ENCODE results near the gene POMGNT2.
"Not testable (repeated sequence)": the region's sequence is repeated elsewhere in the genome, so short reads cannot be mapped to it uniquely, and the experiment has no call there.

Gene POMGNT2

GRCh38 chr3:43074482-43074881 is 31.4 kb downstream of the POMGNT2 start:
- Histone ChIP-seq H3K9me3 (ENCODE audit: severe bottlenecking) (no peaks in the 10 kb centered on the region), H3K27ac (no peak overlapping the region), H3K27me3 (ENCODE audit: insufficient read depth, low read depth, severe bottlenecking) (no peaks in the 10 kb centered on the region), H3K36me3 (peaks cover 5% of the 10 kb centered on the region), H3K4me3 (ENCODE audit: low read depth, low read length) (no peak overlapping the region)
- DNase-seq = no peak
- TF ChIP-seq, protein P1, sequence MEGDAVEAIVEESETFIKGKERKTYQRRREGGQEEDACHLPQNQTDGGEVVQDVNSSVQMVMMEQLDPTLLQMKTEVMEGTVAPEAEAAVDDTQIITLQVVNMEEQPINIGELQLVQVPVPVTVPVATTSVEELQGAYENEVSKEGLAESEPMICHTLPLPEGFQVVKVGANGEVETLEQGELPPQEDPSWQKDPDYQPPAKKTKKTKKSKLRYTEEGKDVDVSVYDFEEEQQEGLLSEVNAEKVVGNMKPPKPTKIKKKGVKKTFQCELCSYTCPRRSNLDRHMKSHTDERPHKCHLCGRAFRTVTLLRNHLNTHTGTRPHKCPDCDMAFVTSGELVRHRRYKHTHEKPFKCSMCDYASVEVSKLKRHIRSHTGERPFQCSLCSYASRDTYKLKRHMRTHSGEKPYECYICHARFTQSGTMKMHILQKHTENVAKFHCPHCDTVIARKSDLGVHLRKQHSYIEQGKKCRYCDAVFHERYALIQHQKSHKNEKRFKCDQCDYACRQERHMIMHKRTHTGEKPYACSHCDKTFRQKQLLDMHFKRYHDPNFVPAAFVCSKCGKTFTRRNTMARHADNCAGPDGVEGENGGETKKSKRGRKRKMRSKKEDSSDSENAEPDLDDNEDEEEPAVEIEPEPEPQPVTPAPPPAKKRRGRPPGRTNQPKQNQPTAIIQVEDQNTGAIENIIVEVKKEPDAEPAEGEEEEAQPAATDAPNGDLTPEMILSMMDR (IDR thresholded peaks at IDR 0.05; ENCODE audit: low read depth, low read length) = no peak

DNA sequence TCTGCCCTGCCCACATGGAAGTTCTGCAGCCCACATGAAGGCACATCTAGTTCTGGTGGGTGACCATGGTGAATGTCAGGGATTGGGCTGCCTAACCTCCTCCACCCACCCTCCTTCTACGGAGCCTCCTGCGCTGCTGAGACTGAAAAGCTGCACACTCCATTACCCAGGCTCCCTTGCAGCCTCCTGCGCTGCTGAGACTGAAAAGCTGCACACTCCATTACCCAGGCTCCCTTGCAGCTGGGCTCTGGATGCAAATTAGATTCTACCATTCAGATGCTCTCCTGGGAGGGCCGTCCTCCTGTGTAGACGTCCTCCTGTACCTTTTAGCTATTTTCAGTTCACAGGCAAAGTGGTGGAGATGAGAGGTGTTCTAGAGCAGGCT is 32.1 kb downstream of the POMGNT2 start:
- no peaks in the 10 kb centered on the region for H3K9me3 ChIP-seq (ENCODE audit: severe bottlenecking)
- no peaks in the 10 kb centered on the region for H3K27me3 ChIP-seq (ENCODE audit: insufficient read depth, low read depth, severe bottlenecking)
- H3K36me3 ChIP-seq = no peaks in the 10 kb centered on the region; the same call in none of the 2 replicates
- H3K27ac ChIP-seq = no peak overlapping the region
- no peak overlapping the region for H3K4me3 ChIP-seq (ENCODE audit: low read depth, low read length)
- TF ChIP-seq, protein P1 (IDR thresholded peaks at IDR 0.05; ENCODE audit: low read depth, low read length) = no peak
- DNase-seq = no peak

GRCh38 chr3:43073116-43073835 is 32.6 kb downstream of the POMGNT2 start:
- Histone ChIP-seq H3K36me3 (no peaks in the 10 kb centered on the region; the same call in none of the 2 replicates), H3K27ac (no peak overlapping the region), H3K4me3 (ENCODE audit: low read depth, low read length) (no peak overlapping the region), H3K27me3 (ENCODE audit: insufficient read depth, low read depth, severe bottlenecking) (no peaks in the 10 kb centered on the region), H3K9me3 (ENCODE audit: severe bottlenecking) (no peaks in the 10 kb centered on the region)
- no peak for DNase-seq
- TF ChIP-seq, protein P1 (IDR thresholded peaks at IDR 0.05; ENCODE audit: low read depth, low read length) = no peak

- no peak for DNase-seq
- Histone ChIP-seq H3K27ac (no peak overlapping the region), H3K9me3 (ENCODE audit: severe bottlenecking) (no peaks in the 10 kb centered on the region), H3K36me3 (no peaks in the 10 kb centered on the region; the same call in 1 of the 2 replicates), H3K27me3 (ENCODE audit: insufficient read depth, low read depth, severe bottlenecking) (no peaks in the 10 kb centered on the region), H3K4me3 (ENCODE audit: low read depth, low read length) (no peak overlapping the region)
- TF ChIP-seq, protein P1 (IDR thresholded peaks at IDR 0.05; ENCODE audit: low read depth, low read length) = no peak
Measured at GRCh38 chr3:43072361-43072760, 33.5 kb downstream of the POMGNT2 start.

GRCh38 chr3:43071313-43071893 is 34.5 kb downstream of the POMGNT2 start:
- Histone ChIP-seq H3K27me3 (ENCODE audit: insufficient read depth, low read depth, severe bottlenecking) (no peaks in the 10 kb centered on the region), H3K36me3 (no peaks in the 10 kb centered on the region), H3K4me3 (ENCODE audit: low read depth, low read length) (no peak overlapping the region), H3K27ac (no peak overlapping the region), H3K9me3 (ENCODE audit: severe bottlenecking) (no peaks in the 10 kb centered on the region)
- TF ChIP-seq, protein P1 (IDR thresholded peaks at IDR 0.05; ENCODE audit: low read depth, low read length) = peak; percentile 73
- peak; percentile 26 for DNase-seq

GRCh38 chr3:43070670-43071069 is 35.2 kb downstream of the POMGNT2 start:
- not testable (repeated sequence) for H3K27me3 ChIP-seq (ENCODE audit: insufficient read depth, low read depth, severe bottlenecking)

More at GRCh38 chr3:43070670-43071069, 35.2 kb downstream of the POMGNT2 start:
- H3K4me3 ChIP-seq (ENCODE audit: low read depth, low read length); H3K9me3 ChIP-seq (ENCODE audit: severe bottlenecking); H3K27ac ChIP-seq; H3K36me3 ChIP-seq; DNase-seq: not testable (repeated sequence)
